HuH-7 (cell line): Measurements from ENCODE around the gene BPIFB6.

Experiments
- DNase-seq: peaks from one replicate; pipeline ENCODE4 v3.0.0; 2011; ENCODE audit warnings: low spot score

Gene BPIFB6

GRCh38 chr20:33002087-33002808, 29.2 kb upstream of the BPIFB6 start:
- DNase-seq: no peak

- no peak for DNase-seq
These were observed 27.2 kb upstream of the BPIFB6 start, which contains the start of gene SUN5 for GRCh38 chr20:33004141-33004751. Gene SUN5, minus strand, starts transcription at chr20:33004433. Its CDS starts 93 bp downstream, at chr20:33004340.

DNA sequence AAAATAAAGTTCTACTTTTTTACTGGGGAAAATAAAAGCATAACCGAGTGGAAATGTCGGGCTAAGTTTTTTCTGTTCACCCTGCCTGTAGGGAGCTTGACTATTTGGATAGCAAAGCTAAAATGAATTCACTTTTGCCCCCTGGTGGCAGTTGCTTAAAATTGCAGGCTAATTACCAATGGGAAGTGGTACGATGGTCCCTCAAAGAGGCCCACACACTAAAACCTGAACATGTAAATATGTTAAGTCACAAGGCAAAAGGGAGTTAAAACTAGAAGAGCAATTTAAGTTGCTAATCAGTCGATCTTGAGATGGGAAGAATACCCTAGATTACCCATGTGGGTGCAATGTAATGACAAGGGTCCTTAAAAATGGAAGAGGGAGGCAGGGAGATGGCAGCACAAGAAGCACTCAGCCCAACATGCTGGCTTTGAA, 26.3 kb upstream of the BPIFB6 start:
- no peak for DNase-seq

GRCh38 chr20:33005908-33006775, 25.3 kb upstream of the BPIFB6 start:
- no peak for DNase-seq

DNA sequence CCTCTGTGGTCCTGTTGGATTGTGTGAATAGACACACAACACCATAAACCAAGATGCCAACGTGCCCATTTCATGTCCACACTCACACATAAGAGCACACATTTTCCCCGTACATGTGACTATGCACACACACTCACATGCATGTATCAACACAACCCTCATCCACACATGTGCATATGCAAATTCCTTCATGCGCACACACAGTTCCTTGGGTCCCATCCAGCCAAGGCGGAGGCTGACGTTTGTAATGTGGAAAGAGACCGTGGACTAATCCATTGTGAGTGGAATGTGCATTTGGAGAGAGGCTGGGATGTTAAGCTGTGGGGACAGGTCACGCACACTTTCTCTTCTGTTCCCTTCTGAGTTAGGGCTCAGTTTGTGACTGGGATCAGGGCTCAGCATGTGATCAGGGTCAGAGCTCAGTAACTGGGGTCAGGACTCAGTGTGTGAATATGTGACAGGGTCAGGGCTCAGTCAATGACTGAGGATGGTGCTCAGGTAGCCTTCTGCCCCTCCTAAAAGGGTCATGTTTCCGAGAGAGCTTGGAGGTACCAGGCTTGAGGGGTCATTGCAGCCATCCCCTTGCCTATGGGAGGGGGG, 24.6 kb upstream of the BPIFB6 start:
- no peak for DNase-seq

DNA sequence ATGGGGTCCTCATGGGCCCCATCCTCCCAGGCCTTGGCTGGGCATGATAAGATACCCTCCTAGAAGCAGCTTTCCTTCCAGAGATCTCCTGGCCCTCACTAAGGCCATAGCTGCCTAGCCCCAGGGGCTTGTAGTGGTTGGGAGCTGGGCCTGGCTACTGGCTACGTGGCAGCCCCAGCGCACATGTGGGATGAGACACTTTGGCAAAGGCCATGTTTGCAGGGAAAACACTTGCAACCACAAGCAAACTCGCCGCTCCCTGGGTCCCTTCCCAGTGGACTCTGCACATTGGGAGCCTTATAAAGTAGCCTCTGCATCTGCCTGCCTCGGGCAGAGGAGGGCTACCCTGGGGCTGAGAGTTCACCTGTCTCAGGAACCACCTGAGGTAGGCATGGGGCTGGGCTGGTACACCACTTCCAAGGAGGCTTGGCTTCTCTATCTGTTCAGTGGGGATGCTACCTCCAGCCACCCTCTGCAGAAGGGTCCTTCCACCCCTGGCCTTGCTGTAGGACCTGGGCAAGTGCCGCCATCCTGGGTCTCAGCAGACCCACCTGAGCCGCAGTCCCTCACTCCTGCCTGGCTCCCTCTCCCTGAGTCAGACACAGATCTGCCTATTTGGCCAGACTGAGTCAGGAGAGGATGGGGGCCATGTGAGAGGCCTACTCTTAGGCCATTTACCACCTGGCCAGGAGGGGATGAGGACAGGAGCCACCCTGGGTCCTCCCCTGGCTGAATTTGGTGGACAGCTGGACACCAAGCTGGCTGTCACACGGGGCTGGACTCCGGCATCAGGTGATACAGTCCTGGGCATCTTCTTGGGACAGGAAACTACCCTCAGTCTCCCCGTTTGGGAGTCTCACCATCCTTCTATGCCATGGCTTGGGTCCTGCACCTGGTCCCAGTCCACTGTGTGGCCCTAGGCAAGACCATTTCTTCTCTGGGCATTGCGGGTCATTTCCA, 23.8 kb upstream of the BPIFB6 start, which contains the start of gene BPIFB2:
Gene BPIFB2, plus strand, starts transcription at position 329 of the 960 bp plus-strand sequence. CDS start 871 bp downstream, outside the sequence.
- no peak for DNase-seq

DNA sequence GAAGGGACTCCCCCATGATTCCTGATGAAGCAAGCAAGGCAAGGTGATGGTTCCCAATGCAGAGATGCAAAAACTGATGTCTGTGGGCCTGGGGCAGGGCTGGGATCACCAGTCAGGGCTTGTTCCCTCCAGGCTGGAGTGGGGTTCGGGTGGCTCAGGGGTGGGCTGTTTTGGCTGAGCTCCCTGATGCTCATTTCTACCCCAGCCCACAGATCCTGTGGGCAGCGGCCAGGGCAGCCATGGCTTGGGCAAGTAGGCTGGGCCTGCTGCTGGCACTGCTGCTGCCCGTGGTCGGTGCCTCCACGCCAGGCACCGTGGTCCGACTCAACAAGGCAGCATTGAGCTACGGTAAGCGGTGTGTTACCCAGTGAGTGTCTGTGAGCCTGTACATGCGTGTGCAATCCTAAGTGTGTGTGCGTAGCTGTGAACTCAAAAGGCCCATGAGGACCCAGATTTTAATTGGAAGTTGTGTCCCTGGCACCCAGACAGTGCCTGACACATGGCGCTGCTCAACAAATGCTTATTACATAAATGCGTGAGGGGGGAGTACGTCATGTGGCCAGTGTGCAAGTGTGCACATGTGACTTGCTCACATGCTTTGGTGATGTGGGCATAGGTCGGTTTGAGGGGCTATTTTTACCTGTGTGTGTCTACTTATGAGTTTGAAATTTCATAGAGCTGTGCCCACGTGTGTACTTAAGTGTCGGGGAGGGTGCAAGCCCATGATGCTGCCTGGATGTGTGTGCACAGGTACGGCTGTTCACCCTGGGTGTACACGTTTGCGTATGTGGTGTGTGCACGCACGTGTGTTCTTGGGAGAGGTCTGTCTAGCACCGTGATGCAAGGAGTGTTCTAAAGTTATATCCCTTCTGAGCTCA, 22.9 kb upstream of the BPIFB6 start:
- no peak for DNase-seq

DNA sequence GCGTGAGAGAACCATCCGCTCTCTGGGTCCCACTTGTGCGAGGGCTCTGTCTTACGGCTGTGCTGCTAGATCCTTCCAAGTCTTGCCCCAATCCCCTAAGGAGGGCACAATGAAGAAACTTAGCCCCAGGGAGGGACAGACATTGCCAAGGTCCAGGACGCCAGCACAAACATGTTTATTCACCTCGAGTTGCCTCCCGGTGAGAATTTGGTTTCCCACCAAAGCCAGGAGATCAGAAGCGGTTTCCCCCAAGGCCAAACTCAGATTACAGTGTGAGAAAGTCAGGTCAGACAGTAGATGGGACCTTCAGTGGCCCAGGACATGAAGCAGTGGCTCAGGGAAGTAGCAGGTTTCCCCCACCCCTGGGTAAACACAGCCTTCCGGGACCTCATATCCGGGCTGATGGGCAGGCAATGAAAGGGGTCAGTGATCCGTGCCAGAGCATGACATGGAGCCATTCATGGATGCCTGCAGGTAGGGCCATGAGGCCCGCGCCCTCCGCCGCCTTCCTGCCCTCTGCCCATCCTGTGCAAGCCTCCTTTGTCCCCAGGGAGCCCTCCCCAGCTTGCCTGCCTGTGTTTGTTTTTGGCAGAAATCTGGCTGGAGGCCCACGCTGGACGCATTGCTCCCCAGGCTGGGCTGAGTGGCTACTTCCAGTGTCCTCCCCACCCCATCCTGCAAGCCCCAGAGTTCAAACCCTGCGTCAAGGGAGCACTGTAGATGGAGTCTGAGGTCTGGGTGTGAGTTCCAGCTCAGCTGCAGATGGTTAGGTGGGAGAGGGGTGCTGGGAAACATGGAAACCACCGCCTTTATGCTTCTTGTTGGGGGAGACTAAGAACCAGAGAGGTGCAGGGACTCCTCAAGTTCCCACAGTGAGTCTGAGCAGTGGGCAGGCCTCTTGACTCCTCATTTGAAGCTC, 22.0 kb upstream of the BPIFB6 start:
- peak; percentile 52 for DNase-seq

GRCh38 chr20:33010133-33010504, 21.3 kb upstream of the BPIFB6 start:
- DNase-seq: no peak

DNA sequence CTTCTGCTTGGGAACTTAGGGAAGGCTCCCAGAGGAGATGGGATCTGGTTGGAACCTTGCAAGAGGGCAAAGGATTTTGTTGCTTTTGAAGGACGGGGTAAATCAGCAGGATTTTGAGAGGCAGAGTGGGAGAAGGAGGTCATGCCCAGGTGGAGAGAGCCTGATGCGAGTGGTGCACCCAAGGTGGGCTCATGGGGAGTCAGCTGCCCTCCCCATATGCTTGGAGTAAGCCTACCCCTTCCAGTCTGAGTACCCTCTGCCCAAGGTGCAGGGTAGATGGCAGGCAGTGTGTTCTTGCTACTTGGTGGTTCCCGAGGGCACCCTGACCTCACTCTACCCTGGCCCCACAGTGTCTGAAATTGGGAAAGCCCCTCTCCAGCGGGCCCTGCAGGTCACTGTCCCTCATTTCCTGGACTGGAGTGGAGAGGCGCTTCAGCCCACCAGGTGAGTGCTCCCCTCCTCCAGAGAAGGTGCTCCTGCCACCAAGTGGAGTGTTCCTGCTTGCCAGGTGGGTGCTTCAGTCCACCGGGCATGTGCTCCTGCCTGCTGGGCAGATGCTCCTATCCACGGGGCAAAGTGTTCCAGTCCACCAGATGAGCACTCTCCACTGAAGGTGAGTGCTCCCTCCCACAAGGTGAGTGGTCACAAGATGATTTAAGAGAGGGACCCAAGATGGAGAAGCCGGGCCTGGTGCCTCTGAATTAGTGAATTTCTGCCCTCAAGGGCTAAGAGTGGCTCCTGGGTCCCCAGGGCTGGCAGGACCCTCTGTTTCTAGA, 20.6 kb upstream of the BPIFB6 start:
- no peak for DNase-seq

DNA sequence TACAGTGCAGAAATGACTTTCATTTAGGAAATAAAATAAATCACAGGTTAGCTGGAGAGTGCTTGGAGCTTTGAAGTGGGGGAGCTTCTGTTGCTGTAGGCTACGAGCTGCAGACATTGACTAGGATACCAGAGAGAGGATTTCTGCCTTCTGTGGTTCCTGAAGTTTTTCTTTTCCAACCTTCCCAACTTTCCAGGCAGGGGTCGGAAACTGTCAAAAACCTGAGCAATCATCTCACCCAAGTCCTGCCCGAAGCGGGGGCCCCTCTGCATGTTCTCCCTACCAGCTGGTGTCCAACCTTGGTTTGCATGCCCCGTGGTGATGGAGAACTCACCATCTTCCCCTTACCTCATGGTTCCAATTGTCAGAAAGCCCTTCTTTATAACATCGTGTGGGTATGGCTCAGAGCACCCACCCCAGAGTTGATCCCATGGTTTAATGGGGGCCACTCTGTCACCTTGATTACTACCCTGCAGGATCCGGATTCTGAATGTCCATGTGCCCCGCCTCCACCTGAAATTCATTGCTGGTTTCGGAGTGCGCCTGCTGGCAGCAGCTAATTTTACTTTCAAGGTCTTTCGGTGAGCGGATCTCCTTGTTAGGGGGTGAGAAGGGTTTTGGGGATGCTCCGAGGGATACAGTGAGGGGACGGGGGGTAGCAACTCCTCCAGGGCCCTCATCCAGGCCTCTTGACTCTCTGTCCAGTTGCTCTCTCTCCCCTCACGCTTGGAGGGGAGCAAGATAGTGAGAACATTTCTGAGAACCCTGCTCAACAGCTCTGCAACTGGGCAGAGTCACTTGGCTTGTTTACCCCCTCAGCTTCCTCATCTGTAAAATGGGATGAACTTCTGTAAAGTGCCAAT, 18.9 kb upstream of the BPIFB6 start:
- no peak for DNase-seq

DNA sequence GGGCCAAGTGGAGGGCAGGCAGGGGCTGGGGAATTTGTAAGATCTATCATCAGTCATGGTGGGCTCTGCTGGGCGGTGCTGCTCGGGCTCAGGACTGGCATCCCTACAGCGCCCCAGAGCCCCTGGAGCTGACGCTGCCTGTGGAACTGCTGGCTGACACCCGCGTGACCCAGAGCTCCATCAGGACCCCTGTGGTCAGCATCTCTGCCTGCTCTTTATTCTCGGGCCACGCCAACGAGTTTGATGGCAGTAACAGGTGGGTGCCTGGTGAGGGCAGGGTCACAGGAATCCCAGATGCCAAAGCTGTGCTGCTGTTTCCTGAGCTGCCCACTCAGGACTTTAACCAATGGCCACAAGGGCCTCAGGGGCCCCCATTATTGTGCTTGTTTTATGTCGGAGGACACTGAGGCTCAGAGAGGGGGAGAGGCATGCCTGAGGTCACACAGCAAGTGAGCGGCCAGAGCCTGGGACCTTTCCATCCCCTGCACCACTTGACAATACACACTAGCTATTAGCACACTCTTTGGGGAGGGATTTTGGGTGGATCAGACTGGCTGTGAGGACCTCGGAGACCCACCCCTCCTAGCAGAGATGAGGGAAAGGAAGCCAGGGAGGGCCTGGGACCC, 17.6 kb upstream of the BPIFB6 start:
- no peak for DNase-seq

GRCh38 chr20:33014336-33015113, 16.9 kb upstream of the BPIFB6 start:
- DNase-seq: no peak

DNA sequence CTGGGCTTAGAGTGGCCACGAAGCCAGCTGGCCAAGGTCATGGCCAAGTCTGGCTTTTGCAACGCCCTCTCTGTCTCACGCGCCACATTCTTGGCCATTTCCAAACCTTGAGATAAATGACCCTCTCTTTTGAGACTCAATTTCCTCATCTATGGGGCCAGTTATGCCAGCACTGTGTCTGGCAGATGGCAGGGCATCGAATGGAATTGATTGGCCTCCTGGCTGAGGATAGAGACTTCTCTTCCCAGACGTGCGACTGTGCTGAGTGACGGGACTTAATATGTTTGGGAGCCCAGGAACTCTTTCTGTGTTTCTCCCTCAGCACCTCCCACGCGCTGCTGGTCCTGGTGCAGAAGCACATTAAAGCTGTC, 16.3 kb upstream of the BPIFB6 start:
- DNase-seq: no peak

GRCh38 chr20:33015700-33016580, 15.5 kb upstream of the BPIFB6 start:
- no peak for DNase-seq
